Skeletal muscle tissue (tissue), 4 donors: ENCODE results near the gene CD99L2. TPM values are rescaled to one million over a fixed set of nuclear protein-coding genes. Genes with fewer than 3 reads are reported as not detected.

ENCODE experiments used
- H3K27ac ChIP-seq: one replicate; pipeline ENCODE4 v1.7.0; 2013; ENCODE audit warnings: mild to moderate bottlenecking, low read depth, low read length, inconsistent platforms
- H3K27me3 ChIP-seq, 3 donors: one replicate each; pipeline ENCODE4 v1.7.0; 2013; ENCODE audit warnings: low read length in 3 of 3; ENCODE audit not compliant: control insufficient read depth in 3 of 3, insufficient read depth in 3 of 3
- H3K36me3 ChIP-seq, 3 donors: one replicate each; pipeline ENCODE4 v1.7.0; 2013; ENCODE audit warnings: low read length in 3 of 3; ENCODE audit not compliant: control insufficient read depth in 3 of 3, insufficient read depth in 3 of 3
- H3K4me1 ChIP-seq, 3 donors: one replicate each; pipeline ENCODE4 v1.7.0; 2013; ENCODE audit warnings: low read length in 3 of 3, mild to moderate bottlenecking in 3 of 3; ENCODE audit not compliant: control insufficient read depth in 3 of 3, insufficient read depth in 3 of 3
- H3K4me3 ChIP-seq, 3 donors: one replicate each; pipeline ENCODE4 v1.7.0; 2013; ENCODE audit warnings: low read length in 3 of 3
- H3K9ac ChIP-seq, 3 donors: one replicate each; pipeline ENCODE4 v1.7.0; 2013; ENCODE audit warnings: low read length in 3 of 3, mild to moderate bottlenecking in 3 of 3, moderate library complexity in 2 of 3, low read depth in 1 of 3
- H3K9me3 ChIP-seq, 3 donors: one replicate each; pipeline ENCODE4 v1.7.0; 2013; ENCODE audit warnings: low read length in 3 of 3; ENCODE audit not compliant: control insufficient read depth in 3 of 3
- total RNA-seq: library from RNA; depleted of rRNA; stranded (reverse); fragments of >200 nt; gene quantifications from one replicate; pipeline ENCODE4 v1.2.3, GENCODE V29; 2014
- donor health status: Osteomylitis.

Gene CD99L2
- total RNA-seq, 1 donor from 2014 or later, result 25.1 TPM

DNA sequence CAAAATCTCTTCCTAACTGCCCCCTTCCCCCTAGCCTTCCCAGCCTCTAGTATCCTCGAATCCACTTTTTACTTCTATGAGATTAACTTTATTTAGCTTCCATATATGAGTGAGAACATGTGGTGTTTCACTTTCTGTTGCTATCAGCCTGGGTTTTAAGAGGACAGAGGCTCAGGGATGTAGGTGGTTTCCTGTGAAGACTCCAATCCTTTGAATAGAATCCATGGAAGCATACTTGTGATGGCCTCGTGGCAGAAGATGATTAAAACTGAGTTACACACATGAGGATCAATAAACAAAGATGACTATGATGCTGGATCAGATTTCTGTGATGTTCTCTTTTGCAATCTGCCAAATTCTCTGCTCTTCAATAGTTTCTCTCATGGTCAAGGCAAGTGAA lies 29.8 kb downstream of the CD99L2 start:
- H3K4me3 ChIP-seq, result no peak overlapping the region
- H3K9ac ChIP-seq, result no peak overlapping the region
- H3K27ac ChIP-seq, result no peak overlapping the region
- peaks cover 24 to 34% (median 28%) of the 10 kb centered on the region in 3 donors for H3K4me1 ChIP-seq
- peaks cover 0 to 4% (median 0%) of the 10 kb centered on the region in 3 donors for H3K36me3 ChIP-seq
- no peaks in the 10 kb centered on the region for H3K27me3 ChIP-seq
- no peaks in the 10 kb centered on the region for H3K9me3 ChIP-seq

DNA sequence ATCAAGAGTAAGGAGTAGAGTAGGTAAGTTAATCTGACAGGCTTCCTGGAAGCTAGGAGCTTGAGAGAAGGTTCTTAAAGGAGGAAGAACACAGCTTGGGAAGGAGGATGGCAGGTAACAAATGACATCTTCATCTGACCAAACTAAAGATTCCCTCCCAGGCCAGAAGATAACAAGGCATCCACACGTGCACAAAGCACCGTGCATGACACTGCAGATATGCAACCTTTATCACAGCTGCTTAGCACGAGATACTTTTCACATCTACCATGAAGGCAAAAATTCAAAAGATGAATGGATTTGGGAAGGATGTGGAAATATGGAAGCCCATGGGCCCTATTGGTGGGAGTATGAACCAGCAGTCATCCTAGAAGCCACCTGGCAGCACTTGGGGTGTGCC lies 34.3 kb downstream of the CD99L2 start:
- H3K27me3 ChIP-seq, result no peaks in the 10 kb centered on the region
- no peak overlapping the region for H3K4me3 ChIP-seq
- H3K36me3 ChIP-seq, result peaks cover 0 to 4% (median 0%) of the 10 kb centered on the region in 3 donors
- H3K4me1 ChIP-seq, result peaks cover 0 to 8% (median 3%) of the 10 kb centered on the region in 3 donors
- H3K9me3 ChIP-seq, result no peaks in the 10 kb centered on the region
- H3K27ac ChIP-seq, result no peak overlapping the region
- H3K9ac ChIP-seq, result no peak overlapping the region

DNA sequence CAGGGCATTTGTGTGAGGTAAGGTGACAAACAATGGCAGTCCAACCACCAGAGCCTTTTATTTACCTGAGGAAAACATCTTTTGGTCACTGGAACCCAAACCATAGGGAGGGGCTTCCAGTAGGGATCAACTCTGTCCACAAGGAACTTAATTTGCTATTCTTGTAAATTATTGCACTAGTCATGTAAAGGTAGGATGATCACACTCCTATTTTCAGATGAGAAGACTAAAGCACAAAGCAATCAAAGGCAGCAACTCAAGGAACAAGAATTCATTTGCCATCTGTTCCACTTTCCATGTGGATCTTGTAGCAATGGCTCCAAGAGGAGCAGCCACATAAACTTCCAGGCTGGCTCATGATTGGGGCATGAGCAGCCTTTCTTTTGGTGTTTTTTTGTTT lies 35.3 kb downstream of the CD99L2 start:
- Histone ChIP-seq H3K27me3 (no peaks in the 10 kb centered on the region), H3K4me3 (no peak overlapping the region), H3K9ac (no peak overlapping the region), H3K36me3 (peaks cover 0 to 4% (median 0%) of the 10 kb centered on the region in 3 donors), H3K27ac (no peak overlapping the region), H3K4me1 (peaks cover 0 to 1% (median 0%) of the 10 kb centered on the region in 3 donors), H3K9me3 (no peaks in the 10 kb centered on the region)

DNA sequence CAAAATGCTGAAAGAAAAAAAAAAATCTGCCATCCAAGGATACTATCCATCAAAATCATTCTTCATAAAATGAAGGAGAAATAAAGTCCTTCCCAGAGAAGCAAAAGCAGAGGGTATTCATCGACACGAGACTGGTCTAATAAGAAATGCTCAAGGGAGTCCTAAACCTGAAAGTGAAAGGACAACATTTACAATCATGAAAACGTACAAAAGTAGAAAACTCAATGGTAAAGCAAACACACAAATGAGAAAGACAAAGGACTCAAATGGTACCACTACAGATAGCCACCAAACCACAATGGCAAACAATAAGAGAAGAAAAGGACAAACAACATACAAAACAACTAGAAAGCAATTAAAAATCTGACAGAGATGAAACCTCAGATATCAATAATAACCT lies 41.0 kb downstream of the CD99L2 start:
- Histone ChIP-seq H3K27ac (no peak overlapping the region), H3K4me1 (no peaks in the 10 kb centered on the region), H3K27me3 (no peaks in the 10 kb centered on the region), H3K9ac (no peak overlapping the region), H3K9me3 (peaks cover 0 to 8% (median 4%) of the 10 kb centered on the region in 3 donors), H3K36me3 (no peaks in the 10 kb centered on the region), H3K4me3 (no peak overlapping the region)

DNA sequence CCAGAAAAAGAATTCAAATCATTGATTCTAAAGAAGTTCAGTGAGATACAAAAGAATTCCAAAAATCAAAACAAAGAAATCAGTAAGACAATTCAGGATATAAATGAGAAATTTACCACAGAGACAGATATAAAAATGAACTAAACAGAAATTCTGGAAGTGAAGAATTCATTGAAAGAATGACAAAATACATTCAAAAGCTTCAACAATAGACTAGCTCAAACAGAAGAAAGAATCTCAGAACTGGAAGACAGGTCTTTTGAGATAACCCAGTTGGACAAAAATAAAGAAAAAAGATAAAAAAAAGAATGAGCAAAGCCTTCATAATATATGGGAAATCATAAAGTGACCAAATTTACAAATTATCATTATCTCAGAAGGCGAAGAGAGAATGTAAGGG lies 41.7 kb downstream of the CD99L2 start:
- Histone ChIP-seq H3K9me3 (peaks cover 0 to 8% (median 4%) of the 10 kb centered on the region in 3 donors), H3K9ac (no peak overlapping the region), H3K27me3 (no peaks in the 10 kb centered on the region), H3K4me1 (no peaks in the 10 kb centered on the region), H3K27ac (no peak overlapping the region), H3K4me3 (no peak overlapping the region), H3K36me3 (no peaks in the 10 kb centered on the region)

DNA sequence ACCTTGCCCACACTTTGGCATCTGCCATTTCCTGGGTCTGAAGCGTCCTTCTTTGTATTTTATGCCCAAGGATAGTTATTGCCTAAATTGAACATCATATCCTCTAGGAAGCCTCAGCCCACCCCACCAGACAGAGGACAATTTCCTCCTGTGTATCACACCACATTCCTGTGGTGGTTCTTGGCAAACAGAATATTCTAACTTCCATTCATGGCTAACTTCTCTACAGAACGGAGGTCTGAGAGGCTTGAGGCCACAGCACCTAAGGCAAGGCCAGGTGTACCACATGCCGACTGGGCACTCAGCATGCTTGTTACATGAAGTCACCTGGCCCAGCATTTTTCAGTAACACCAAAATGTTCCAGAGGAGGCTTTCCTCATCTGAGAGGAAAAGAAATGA lies 42.4 kb downstream of the CD99L2 start:
- no peak overlapping the region for H3K9ac ChIP-seq
- peaks cover 0 to 2% (median 0%) of the 10 kb centered on the region in 3 donors for H3K4me1 ChIP-seq
- H3K9me3 ChIP-seq, result peaks cover 0 to 8% (median 4%) of the 10 kb centered on the region in 3 donors
- no peak overlapping the region for H3K4me3 ChIP-seq
- no peaks in the 10 kb centered on the region for H3K27me3 ChIP-seq
- no peaks in the 10 kb centered on the region for H3K36me3 ChIP-seq
- H3K27ac ChIP-seq, result no peak overlapping the region

DNA sequence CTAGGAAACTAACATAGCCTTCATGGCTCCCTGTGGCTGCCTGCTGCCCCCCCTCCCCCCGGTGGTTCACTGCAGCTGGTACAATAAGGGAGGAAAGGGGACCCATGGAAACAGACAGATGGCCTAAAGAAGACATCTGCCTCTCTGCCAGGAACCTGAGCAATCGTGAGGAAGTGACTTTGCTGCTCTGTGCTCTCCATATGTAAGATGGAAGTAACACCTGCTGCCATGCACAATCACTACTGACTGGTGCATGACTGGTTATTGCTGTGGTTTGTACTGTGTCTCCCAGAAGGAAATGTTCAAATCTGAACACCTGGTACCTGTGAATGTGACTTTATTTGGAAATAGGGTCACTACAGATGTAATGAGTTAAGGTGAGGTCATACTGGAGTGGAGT lies 43.6 kb downstream of the CD99L2 start:
- no peak overlapping the region for H3K9ac ChIP-seq
- no peaks in the 10 kb centered on the region for H3K27me3 ChIP-seq
- peaks cover 3 to 8% (median 4%) of the 10 kb centered on the region in 3 donors for H3K4me1 ChIP-seq
- no peak overlapping the region for H3K27ac ChIP-seq
- H3K9me3 ChIP-seq, result peaks cover 0 to 8% (median 4%) of the 10 kb centered on the region in 3 donors
- no peak overlapping the region for H3K4me3 ChIP-seq
- H3K36me3 ChIP-seq, result no peaks in the 10 kb centered on the region

DNA sequence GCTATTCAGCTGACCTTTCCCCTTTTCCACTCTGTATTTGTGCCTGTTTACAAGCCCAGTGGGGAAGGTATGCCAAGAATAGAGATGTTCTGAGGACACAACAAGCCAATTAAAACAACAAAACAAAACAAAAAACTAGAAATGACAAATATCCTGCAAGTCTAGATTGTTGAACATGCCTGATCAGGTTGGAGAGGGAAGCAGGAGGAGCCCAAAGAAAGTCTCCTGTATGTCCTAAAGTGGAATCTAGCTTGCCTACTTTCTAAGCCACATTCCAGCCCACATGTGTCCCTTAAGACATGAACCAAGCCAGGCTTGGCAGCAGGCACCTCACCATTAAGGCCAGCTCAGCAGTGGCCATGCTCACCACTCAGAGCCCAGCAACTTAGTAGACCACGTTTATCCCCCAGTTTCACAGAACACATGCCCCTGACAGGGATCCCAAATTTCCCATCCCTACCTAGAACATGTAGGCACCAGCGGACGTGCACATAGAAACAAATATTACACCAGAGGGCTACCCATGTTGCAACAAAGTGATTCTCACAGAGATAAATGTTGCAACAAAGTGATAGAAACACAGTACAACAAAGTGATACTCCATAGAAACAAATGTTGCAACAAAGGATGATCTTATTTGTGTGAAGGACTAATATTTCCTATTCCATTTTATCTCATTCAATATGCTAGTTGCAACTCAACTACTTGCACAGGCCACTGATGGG lies 48.3 kb downstream of the CD99L2 start:
- Histone ChIP-seq H3K4me1 (peaks cover 8 to 18% (median 15%) of the 10 kb centered on the region in 3 donors), H3K9me3 (no peaks in the 10 kb centered on the region), H3K27me3 (no peaks in the 10 kb centered on the region), H3K9ac (no peak overlapping the region), H3K36me3 (no peaks in the 10 kb centered on the region), H3K4me3 (no peak overlapping the region), H3K27ac (no peak overlapping the region)

DNA sequence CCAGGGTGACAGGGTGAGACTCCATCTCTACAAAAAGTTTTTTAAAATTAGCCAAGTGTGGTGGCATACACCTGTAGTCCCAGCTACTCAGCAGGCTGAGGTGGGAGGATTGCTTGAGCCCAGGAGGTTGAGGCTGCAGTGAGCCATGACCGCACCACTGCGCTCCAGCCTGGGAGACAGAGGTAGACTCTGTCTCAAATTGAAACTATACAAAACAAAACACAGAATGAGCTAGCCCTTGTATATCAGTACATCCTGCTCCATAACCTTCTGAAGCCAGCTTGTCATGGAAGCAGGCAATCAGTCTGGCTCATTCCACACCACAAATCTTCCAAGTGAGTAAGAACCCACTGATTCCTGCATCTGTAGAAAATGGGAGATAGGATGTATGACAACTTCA lies 49.0 kb downstream of the CD99L2 start:
- Histone ChIP-seq H3K9me3 (no peaks in the 10 kb centered on the region), H3K36me3 (no peaks in the 10 kb centered on the region), H3K27ac (no peak overlapping the region), H3K27me3 (no peaks in the 10 kb centered on the region), H3K4me3 (no peak overlapping the region), H3K9ac (no peak overlapping the region), H3K4me1 (peaks cover 8 to 20% (median 17%) of the 10 kb centered on the region in 3 donors)

DNA sequence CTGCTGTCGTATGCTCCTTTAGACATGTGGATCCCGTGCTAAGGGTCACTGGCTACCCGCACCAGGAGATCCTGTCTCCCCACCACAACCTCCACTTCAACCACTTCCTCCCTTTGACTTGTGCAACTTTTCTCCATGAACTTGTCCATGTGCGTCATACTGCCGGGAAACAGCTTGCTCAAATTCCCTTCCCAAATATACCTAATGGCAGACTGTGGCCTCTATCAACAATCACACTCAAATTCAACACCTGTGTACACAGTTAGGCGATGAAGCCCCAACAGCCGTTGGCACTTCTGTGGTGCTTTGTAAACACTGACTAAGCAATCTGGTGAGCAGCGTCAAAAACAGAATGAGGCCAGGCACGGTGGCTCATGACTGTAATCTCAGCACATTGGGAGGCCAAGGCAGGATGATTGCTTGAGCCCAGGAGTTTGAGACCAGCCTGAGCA lies 49.5 kb downstream of the CD99L2 start:
- no peaks in the 10 kb centered on the region for H3K27me3 ChIP-seq
- H3K9me3 ChIP-seq, result no peaks in the 10 kb centered on the region
- no peak overlapping the region for H3K9ac ChIP-seq
- H3K36me3 ChIP-seq, result no peaks in the 10 kb centered on the region
- peaks cover 8 to 25% (median 21%) of the 10 kb centered on the region in 3 donors for H3K4me1 ChIP-seq
- no peak overlapping the region for H3K27ac ChIP-seq
- H3K4me3 ChIP-seq, result no peak overlapping the region
